OCI-LY7 (cell line): Measurements from ENCODE around the gene SDCBP2.

Source experiments
- EZH2phosphoT487 ChIP-seq: fragments of 200-600 bp; sonication (generic); IDR thresholded peaks from 2 replicates; pipeline ENCODE4 v1.6.1; 2018; ENCODE audit warnings: low read depth, borderline replicate concordance, mild to moderate bottlenecking, mixed run types, antibody characterized with exemption, low read length, moderate library complexity, mixed read lengths
- TF ChIP-seq, protein P1 (sequence below): fragments of 200-600 bp; sonication (generic); conservative IDR thresholded peaks from 2 replicates; pipeline ENCODE4 v1.5.1; 2014; ENCODE audit warnings: mild to moderate bottlenecking, antibody characterized with exemption, low read length, moderate library complexity, mixed read lengths

DNA sequence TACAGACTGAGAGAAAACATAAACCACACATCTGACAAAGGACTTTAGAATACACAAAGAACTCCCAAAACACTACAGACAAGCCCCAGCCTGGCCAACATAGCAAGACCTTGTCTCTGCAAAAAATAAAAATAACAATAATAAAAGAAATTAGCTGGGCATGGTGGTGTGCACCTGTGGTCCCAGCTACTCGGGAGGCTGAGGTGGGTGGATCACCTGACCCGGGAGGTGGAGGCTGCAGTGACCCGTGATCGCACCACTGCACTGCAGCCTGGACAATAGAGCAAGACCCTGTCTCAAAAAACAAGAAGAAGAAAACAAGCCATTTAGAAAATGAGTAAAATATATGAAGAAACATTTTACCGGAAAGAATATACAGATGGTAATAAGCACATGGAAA lies 13.1 kb downstream of the SDCBP2 start:
- TF ChIP-seq, protein P1, sequence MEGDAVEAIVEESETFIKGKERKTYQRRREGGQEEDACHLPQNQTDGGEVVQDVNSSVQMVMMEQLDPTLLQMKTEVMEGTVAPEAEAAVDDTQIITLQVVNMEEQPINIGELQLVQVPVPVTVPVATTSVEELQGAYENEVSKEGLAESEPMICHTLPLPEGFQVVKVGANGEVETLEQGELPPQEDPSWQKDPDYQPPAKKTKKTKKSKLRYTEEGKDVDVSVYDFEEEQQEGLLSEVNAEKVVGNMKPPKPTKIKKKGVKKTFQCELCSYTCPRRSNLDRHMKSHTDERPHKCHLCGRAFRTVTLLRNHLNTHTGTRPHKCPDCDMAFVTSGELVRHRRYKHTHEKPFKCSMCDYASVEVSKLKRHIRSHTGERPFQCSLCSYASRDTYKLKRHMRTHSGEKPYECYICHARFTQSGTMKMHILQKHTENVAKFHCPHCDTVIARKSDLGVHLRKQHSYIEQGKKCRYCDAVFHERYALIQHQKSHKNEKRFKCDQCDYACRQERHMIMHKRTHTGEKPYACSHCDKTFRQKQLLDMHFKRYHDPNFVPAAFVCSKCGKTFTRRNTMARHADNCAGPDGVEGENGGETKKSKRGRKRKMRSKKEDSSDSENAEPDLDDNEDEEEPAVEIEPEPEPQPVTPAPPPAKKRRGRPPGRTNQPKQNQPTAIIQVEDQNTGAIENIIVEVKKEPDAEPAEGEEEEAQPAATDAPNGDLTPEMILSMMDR: no peak
- TF ChIP-seq EZH2phosphoT487: no peak
